ENCODE data around the gene C12orf57. TPM values are rescaled to one million over a fixed set of nuclear protein-coding genes. Genes with fewer than 3 reads are reported as not detected.

C12orf57 gene
- total and polyA plus RNA-seq, 9 of the 15 experiments (the other 6 are each of a cell fraction or from before 2014, with no cell fraction given), result 26.7 to 191 (median 107) TPM

- TF ChIP-seq CREBBP (IDR thresholded peaks at IDR 0.05; ENCODE audit: low read depth, low read length) (no peak), FUS (optimal IDR thresholded peaks at IDR 0.05; ENCODE audit: low read depth, low read length) (peak; percentile 63), STAT6 (CRISPR knock-in tag; IDR thresholded peaks at IDR 0.05) (no peak; the same call in 1 of the 2 replicates), ZMIZ1 (IDR thresholded peaks at IDR 0.05; ENCODE audit: low read depth in 2 of 2, low read length in 2 of 2) (no peak), RERE (CRISPR knock-in tag; IDR thresholded peaks at IDR 0.05; ENCODE audit: borderline replicate concordance) (no peak), CBFA2T2 (conservative IDR thresholded peaks at IDR 0.05) (no peak), ZNF436 (CRISPR knock-in tag; IDR thresholded peaks at IDR 0.05) (no peak), ZNF717 (CRISPR knock-in tag; IDR thresholded peaks at IDR 0.05) (no peak), BMI1 (IDR thresholded peaks at IDR 0.05; ENCODE audit: low read length) (no peak), FOXA1 (IDR thresholded peaks at IDR 0.05; ENCODE audit: borderline replicate concordance) (no peak), ZNF830 (CRISPR knock-in tag; IDR thresholded peaks at IDR 0.05) (no peak), ZNF133 (CRISPR knock-in tag; IDR thresholded peaks at IDR 0.05) (no peak), IFI16 (CRISPR knock-in tag; IDR thresholded peaks at IDR 0.05) (no peak), NELFE (IDR thresholded peaks at IDR 0.05; ENCODE audit: insufficient read depth, insufficient read length) (peak; percentile 67), ZBTB8A (IDR thresholded peaks at IDR 0.05; ENCODE audit: partially characterized antibody) (no peak), ZNF696 (CRISPR knock-in tag; conservative IDR thresholded peaks at IDR 0.05) (no peak), HDAC6 (IDR thresholded peaks at IDR 0.05; ENCODE audit: low read depth, low read length) (no peak)
Observed at GRCh38 chr12:6944381-6945186, 762 bp downstream of the C12orf57 start (continued).
